Measurements from ENCODE around the gene BAHCC1.

Gene BAHCC1

DNA sequence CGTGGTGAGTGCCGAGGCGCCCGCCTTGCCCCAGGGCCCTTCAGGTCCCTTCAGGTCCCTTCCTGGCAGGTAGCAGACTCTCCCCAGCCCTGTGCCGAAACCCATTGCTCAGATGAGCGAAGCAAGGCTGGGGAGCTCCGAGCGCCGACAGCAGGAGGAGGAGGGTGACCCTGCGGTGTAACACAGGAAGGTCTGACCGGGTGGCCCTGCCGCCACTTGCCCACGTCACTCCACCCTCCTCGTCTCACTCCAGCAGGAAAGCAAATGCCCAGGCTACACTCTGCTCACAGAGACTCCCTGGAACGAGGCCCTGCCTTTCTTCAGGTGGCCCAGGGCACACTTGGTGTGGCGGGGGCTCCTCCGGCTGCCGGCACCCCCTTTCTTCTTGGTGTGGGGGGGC is 60.1 kb downstream of the BAHCC1 start:
- peaks cover 13% of the 10 kb centered on the region for H3K4me1 ChIP-seq (ENCODE audit: control insufficient read depth, low read length)
- no peaks in the 10 kb centered on the region for H3K36me3 ChIP-seq (ENCODE audit: control insufficient read depth, low read length)
- H3K4me2 ChIP-seq (ENCODE audit: low read length): no peak overlapping the region
- H4K20me1 ChIP-seq (ENCODE audit: control insufficient read depth, insufficient read depth, low read depth, low read length): no peaks in the 10 kb centered on the region
- H3K4me3 ChIP-seq (ENCODE audit: low read length): no peak overlapping the region
- no peaks in the 10 kb centered on the region for H3F3A ChIP-seq (ENCODE audit: control insufficient read depth, insufficient read depth)
- H3K9me3 ChIP-seq (ENCODE audit: control insufficient read depth, insufficient read depth, low read length): no peaks in the 10 kb centered on the region; the same call in 1 of the 2 replicates
- peaks cover 8% of the 10 kb centered on the region for H3K27me3 ChIP-seq (ENCODE audit: control insufficient read depth, low read length)
- H3K79me2 ChIP-seq (ENCODE audit: control insufficient read depth, low read length): no peaks in the 10 kb centered on the region
- TF ChIP-seq, protein P1, sequence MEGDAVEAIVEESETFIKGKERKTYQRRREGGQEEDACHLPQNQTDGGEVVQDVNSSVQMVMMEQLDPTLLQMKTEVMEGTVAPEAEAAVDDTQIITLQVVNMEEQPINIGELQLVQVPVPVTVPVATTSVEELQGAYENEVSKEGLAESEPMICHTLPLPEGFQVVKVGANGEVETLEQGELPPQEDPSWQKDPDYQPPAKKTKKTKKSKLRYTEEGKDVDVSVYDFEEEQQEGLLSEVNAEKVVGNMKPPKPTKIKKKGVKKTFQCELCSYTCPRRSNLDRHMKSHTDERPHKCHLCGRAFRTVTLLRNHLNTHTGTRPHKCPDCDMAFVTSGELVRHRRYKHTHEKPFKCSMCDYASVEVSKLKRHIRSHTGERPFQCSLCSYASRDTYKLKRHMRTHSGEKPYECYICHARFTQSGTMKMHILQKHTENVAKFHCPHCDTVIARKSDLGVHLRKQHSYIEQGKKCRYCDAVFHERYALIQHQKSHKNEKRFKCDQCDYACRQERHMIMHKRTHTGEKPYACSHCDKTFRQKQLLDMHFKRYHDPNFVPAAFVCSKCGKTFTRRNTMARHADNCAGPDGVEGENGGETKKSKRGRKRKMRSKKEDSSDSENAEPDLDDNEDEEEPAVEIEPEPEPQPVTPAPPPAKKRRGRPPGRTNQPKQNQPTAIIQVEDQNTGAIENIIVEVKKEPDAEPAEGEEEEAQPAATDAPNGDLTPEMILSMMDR (IDR thresholded peaks at IDR 0.05; ENCODE audit: low read depth, low read length, poor library complexity, severe bottlenecking): no peak
- TF ChIP-seq EZH2phosphoT487 (IDR thresholded peaks at IDR 0.05; ENCODE audit: borderline replicate concordance, low read length): no peak
- H3K9me2 ChIP-seq (replicated peaks; ENCODE audit: control insufficient read depth, low read length): no peaks in the 10 kb centered on the region
- no peak overlapping the region for H3K27ac ChIP-seq (ENCODE audit: low read depth, low read length)

DNA sequence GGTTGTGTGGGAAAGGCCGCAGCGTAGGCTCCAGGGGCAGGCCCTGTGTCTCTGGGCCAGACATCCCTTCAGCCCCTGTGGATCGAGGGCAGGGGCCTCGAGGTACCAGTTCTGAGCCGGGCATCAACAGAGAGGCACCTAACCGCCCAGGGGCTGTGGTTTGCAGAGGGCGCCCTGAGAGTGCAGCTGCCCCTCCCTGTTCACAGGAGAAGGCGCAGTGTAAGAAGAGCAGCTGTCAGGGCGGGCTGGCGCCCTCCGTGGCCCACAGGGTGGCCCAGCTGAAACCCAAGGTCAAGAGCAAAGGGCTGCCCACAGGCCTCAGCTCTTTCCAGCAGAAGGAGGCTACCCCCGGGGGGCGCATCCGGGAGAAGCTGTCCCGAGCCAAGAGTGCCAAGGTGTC is 60.8 kb downstream of the BAHCC1 start:
- Histone ChIP-seq H3K36me3 (ENCODE audit: control insufficient read depth, low read length) (no peaks in the 10 kb centered on the region), H3K9me3 (ENCODE audit: control insufficient read depth, insufficient read depth, low read length) (no peaks in the 10 kb centered on the region; the same call in 1 of the 2 replicates), H3K4me2 (ENCODE audit: low read length) (no peak overlapping the region), H3K4me1 (ENCODE audit: control insufficient read depth, low read length) (peaks cover 13% of the 10 kb centered on the region), H3K27me3 (ENCODE audit: control insufficient read depth, low read length) (peaks cover 8% of the 10 kb centered on the region), H3F3A (ENCODE audit: control insufficient read depth, insufficient read depth) (no peaks in the 10 kb centered on the region), H3K9me2 (replicated peaks; ENCODE audit: control insufficient read depth, low read length) (no peaks in the 10 kb centered on the region), H3K4me3 (ENCODE audit: low read length) (no peak overlapping the region), H4K20me1 (ENCODE audit: control insufficient read depth, insufficient read depth, low read depth, low read length) (no peaks in the 10 kb centered on the region), H3K27ac (ENCODE audit: low read depth, low read length) (no peak overlapping the region), H3K79me2 (ENCODE audit: control insufficient read depth, low read length) (no peaks in the 10 kb centered on the region)
- TF ChIP-seq, protein P1 (IDR thresholded peaks at IDR 0.05; ENCODE audit: low read depth, low read length, poor library complexity, severe bottlenecking): no peak
- TF ChIP-seq EZH2phosphoT487 (IDR thresholded peaks at IDR 0.05; ENCODE audit: borderline replicate concordance, low read length): no peak

DNA sequence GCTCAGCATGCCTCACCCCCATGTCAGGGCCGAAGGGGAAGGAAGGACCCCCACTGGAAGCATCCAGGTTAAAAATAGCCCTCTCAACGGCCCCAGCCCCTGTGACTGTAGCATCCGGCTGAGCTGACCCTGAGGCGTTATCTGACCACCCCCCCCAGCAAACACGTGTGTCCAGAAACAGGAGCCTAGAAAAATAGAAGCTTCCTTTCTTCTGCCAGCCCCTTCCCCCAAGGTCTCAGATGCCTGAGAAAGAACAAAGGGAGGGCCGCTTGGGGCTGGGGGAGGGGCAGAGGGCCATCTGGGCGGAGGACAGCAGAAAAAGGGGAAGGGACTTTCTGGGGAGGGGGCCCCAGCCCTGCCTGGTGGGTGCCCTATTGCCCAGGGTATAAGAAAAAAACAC is 61.5 kb downstream of the BAHCC1 start:
- Histone ChIP-seq H3K9me2 (replicated peaks; ENCODE audit: control insufficient read depth, low read length) (no peaks in the 10 kb centered on the region), H3K4me1 (ENCODE audit: control insufficient read depth, low read length) (peaks cover 13% of the 10 kb centered on the region), H3K79me2 (ENCODE audit: control insufficient read depth, low read length) (no peaks in the 10 kb centered on the region), H4K20me1 (ENCODE audit: control insufficient read depth, insufficient read depth, low read depth, low read length) (no peaks in the 10 kb centered on the region), H3K9me3 (ENCODE audit: control insufficient read depth, insufficient read depth, low read length) (no peaks in the 10 kb centered on the region; the same call in 1 of the 2 replicates), H3F3A (ENCODE audit: control insufficient read depth, insufficient read depth) (no peaks in the 10 kb centered on the region), H3K4me3 (ENCODE audit: low read length) (no peak overlapping the region), H3K4me2 (ENCODE audit: low read length) (no peak overlapping the region), H3K36me3 (ENCODE audit: control insufficient read depth, low read length) (no peaks in the 10 kb centered on the region), H3K27ac (ENCODE audit: low read depth, low read length) (no peak overlapping the region), H3K27me3 (ENCODE audit: control insufficient read depth, low read length) (peaks cover 8% of the 10 kb centered on the region)
- TF ChIP-seq EZH2phosphoT487 (IDR thresholded peaks at IDR 0.05; ENCODE audit: borderline replicate concordance, low read length): no peak
- TF ChIP-seq, protein P1 (IDR thresholded peaks at IDR 0.05; ENCODE audit: low read depth, low read length, poor library complexity, severe bottlenecking): no peak
